Type B pancreatic cell (in vitro differentiated cells): ENCODE data around the gene CES4A. TPM values are rescaled to one million over a fixed set of nuclear protein-coding genes. Genes with fewer than 3 reads are reported as not detected.

Source experiments
- DNase-seq: peaks from one replicate; pipeline ENCODE4 v3.0.0; 2021; ENCODE audit warnings: mixed read lengths; ENCODE audit not compliant: unreplicated experiment; ENCODE audit errors: extremely low spot score
- H3K27ac Mint-ChIP-seq: 2 replicates; pipeline ENCODE4 v1.8.0; 2021; ENCODE audit warnings: mild to moderate bottlenecking, mixed read lengths
- H3K27me3 Mint-ChIP-seq: 2 replicates; pipeline ENCODE4 v1.8.0; 2021; ENCODE audit warnings: mixed read lengths
- H3K36me3 Mint-ChIP-seq: 2 replicates; pipeline ENCODE4 v1.8.0; 2021; ENCODE audit warnings: mixed read lengths
- H3K4me1 Mint-ChIP-seq: one replicate; pipeline ENCODE4 v1.8.0; 2021; ENCODE audit warnings: mixed read lengths; ENCODE audit not compliant: unreplicated experiment
- H3K4me3 Mint-ChIP-seq: 2 replicates; pipeline ENCODE4 v1.8.0; 2021; ENCODE audit warnings: mild to moderate bottlenecking, mixed read lengths
- H3K9me3 Mint-ChIP-seq: 2 replicates; pipeline ENCODE4 v1.8.0; 2021; ENCODE audit warnings: mixed read lengths
- total RNA-seq: library from RNA; stranded (reverse); gene quantifications from 2 replicates; pipeline ENCODE4 v1.2.1, GENCODE V29; 2021; ENCODE audit warnings: low replicate concordance
- TF ChIP-seq, protein P1 (sequence below): fragments of 200-600 bp; sonication (generic); conservative IDR thresholded peaks from 2 replicates; pipeline ENCODE4 v1.5.0; 2021; ENCODE audit warnings: antibody characterized with exemption, mild to moderate bottlenecking

Gene CES4A
- total RNA-seq, 1 donor from 2014 or later = 13.9 TPM

DNA sequence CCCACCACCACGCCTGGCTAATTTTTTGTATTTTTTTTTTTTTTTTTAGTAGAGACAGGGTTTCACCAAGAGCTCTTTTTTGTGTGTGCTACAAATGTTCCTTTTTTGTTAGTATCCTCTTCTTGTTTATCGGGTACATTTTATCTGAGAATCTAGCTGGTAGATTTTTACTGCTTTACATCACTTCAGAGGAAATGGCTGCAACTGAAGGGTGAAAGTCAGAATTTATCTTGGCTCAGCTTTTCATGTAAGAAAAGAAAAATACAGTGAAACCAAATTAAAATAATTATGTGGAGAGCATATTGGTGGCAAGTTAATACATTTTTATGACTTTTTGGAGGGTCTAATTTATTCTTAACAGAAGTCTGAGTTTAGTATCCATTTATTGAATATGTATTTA lies 66.5 kb downstream of the CES4A start:
- H3K27ac Mint-ChIP-seq = no peak overlapping the region
- DNase-seq = no peak
- TF ChIP-seq, protein P1, sequence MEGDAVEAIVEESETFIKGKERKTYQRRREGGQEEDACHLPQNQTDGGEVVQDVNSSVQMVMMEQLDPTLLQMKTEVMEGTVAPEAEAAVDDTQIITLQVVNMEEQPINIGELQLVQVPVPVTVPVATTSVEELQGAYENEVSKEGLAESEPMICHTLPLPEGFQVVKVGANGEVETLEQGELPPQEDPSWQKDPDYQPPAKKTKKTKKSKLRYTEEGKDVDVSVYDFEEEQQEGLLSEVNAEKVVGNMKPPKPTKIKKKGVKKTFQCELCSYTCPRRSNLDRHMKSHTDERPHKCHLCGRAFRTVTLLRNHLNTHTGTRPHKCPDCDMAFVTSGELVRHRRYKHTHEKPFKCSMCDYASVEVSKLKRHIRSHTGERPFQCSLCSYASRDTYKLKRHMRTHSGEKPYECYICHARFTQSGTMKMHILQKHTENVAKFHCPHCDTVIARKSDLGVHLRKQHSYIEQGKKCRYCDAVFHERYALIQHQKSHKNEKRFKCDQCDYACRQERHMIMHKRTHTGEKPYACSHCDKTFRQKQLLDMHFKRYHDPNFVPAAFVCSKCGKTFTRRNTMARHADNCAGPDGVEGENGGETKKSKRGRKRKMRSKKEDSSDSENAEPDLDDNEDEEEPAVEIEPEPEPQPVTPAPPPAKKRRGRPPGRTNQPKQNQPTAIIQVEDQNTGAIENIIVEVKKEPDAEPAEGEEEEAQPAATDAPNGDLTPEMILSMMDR = no peak
- no peak overlapping the region for H3K4me3 Mint-ChIP-seq
- no peaks in the 10 kb centered on the region for H3K9me3 Mint-ChIP-seq
- H3K36me3 Mint-ChIP-seq = peaks cover 22% of the 10 kb centered on the region
- no peaks in the 10 kb centered on the region for H3K27me3 Mint-ChIP-seq
- peaks cover 10% of the 10 kb centered on the region for H3K4me1 Mint-ChIP-seq

DNA sequence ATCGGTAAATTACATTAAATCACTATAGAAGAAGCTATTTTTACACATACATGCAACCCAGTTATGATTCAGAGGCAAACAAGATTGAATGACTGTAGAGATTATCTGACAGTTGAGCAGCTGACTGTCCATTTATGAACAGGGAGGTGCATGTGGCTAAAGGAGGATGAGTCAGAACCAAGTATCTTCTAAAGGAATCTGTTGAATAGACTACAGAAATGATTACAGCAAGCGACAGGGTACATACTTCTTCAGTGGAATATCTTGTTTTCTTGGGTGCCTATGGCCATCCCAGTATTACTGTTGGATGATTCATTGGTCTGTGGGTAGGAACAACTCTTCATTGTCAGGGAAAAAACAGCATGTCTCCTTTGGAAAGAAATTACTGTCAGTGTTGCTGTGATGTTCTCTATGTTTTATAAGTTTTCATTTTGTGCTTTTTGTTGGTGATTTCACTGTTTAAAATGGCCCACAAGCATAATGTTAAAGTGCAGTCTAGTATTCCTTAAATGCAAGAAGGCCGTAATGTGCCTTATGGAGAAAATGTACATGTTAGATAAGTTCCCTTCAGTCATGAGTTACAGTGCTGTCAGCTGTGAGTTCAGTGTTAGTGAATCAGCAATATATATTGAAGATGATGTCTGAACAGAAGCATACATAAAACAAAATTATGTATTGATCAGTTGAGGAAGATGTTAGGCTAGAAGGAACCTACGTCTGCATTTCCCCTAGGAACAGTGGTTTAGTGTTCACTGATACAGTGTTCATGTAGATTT lies 67.5 kb downstream of the CES4A start:
- H3K36me3 Mint-ChIP-seq = peaks cover 29% of the 10 kb centered on the region
- H3K27ac Mint-ChIP-seq = peak overlapping the region; percentile 84
- H3K27me3 Mint-ChIP-seq = no peaks in the 10 kb centered on the region
- H3K4me1 Mint-ChIP-seq = peaks cover 10% of the 10 kb centered on the region
- no peaks in the 10 kb centered on the region for H3K9me3 Mint-ChIP-seq
- H3K4me3 Mint-ChIP-seq = no peak overlapping the region
- TF ChIP-seq, protein P1 = no peak
- DNase-seq = no peak

Other genes with a start within 250 kb of the CES4A start
- 113 and 135 TPM in 2 replicates for gene DYNC1LI2, start 237.0 kb upstream of the CES4A start, total RNA-seq
- gene TERB1, start 187.0 kb upstream of the CES4A start, total RNA-seq = 0.41 TPM in 1 of 2 replicates, not detected in the other
- 69.4 and 92.5 TPM in 2 replicates for gene NAE1, start 157.6 kb upstream of the CES4A start, total RNA-seq
- gene CA7, start 144.2 kb upstream of the CES4A start, total RNA-seq = 0.70 and 1.2 TPM in 2 replicates
- gene PDP2, start 108.1 kb upstream of the CES4A start, total RNA-seq = 16.1 and 18.5 TPM in 2 replicates
- gene CDH16, start 69.7 kb upstream of the CES4A start, total RNA-seq = 0.55 and 1.7 TPM in 2 replicates
- gene RRAD, start 63.1 kb upstream of the CES4A start, total RNA-seq = 1.3 and 2.5 TPM in 2 replicates
- gene CIAO2B, start 54.2 kb upstream of the CES4A start, total RNA-seq = 71.3 and 74.2 TPM in 2 replicates
- gene CES2, start 53.1 kb upstream of the CES4A start, total RNA-seq = 44.9 and 54.1 TPM in 2 replicates
- 0.48 and 1.1 TPM in 2 replicates for gene CES3, start 27.3 kb upstream of the CES4A start, total RNA-seq
- 48.8 and 77.1 TPM in 2 replicates for gene CBFB, start 40.6 kb downstream of the CES4A start, total RNA-seq
- gene PHAF1, start 121.4 kb downstream of the CES4A start, total RNA-seq = 22.8 and 26.8 TPM in 2 replicates
- gene B3GNT9, start 162.4 kb downstream of the CES4A start, total RNA-seq = 9.7 and 11.0 TPM in 2 replicates
- 6.2 and 14.8 TPM in 2 replicates for gene TRADD, start 171.3 kb downstream of the CES4A start, total RNA-seq
- 4.5 and 9.2 TPM in 2 replicates for gene FBXL8, start 171.4 kb downstream of the CES4A start, total RNA-seq
- 10.4 and 11.1 TPM in 2 replicates for gene HSF4, start 176.2 kb downstream of the CES4A start, total RNA-seq
- gene NOL3, start 181.9 kb downstream of the CES4A start, total RNA-seq = 8.4 and 17.5 TPM in 2 replicates
- 43.5 and 77.8 TPM in 2 replicates for gene MATCAP1, start 195.4 kb downstream of the CES4A start, total RNA-seq
- 0.41 and 0.86 TPM in 2 replicates for gene EXOC3L1, start 201.5 kb downstream of the CES4A start, total RNA-seq
- gene E2F4, start 203.6 kb downstream of the CES4A start, total RNA-seq = 68.8 and 84.5 TPM in 2 replicates
- gene ELMO3, start 210.5 kb downstream of the CES4A start, total RNA-seq = 9.6 and 19.8 TPM in 2 replicates
- gene TMEM208, start 238.5 kb downstream of the CES4A start, total RNA-seq = 49.2 and 64.4 TPM in 2 replicates